H1 (cell line): ENCODE results near the gene DUSP7. TPM values are rescaled to one million over a fixed set of nuclear protein-coding genes. Genes with fewer than 3 reads are reported as not detected.

Experiments used
- CEBPB ChIP-seq: IDR thresholded peaks from 2 replicates; pipeline ENCODE4 v1.6.1; 2012; ENCODE audit warnings: low read depth, low read length
- HDAC2 ChIP-seq, 2 experiments: fragments of 300-600 bp in 1 of 2; sonication (generic) in 1 of 2; IDR thresholded peaks; 2 replicates each; pipeline ENCODE4 v1.6.1; 2011 to 2012; ENCODE audit warnings: low read depth in 2 of 2, low read length in 2 of 2, mild to moderate bottlenecking in 2 of 2, moderate library complexity in 2 of 2, borderline replicate concordance in 1 of 2, inconsistent platforms in 1 of 2
- NANOG ChIP-seq: IDR thresholded peaks from 2 replicates; pipeline ENCODE4 v1.6.1; 2011; ENCODE audit warnings: low read length, low read depth, mild to moderate bottlenecking, inconsistent platforms; ENCODE audit not compliant: insufficient read depth, poor library complexity, severe bottlenecking
- polyA plus RNA-seq, 7 experiments: library from polyadenylated mRNA; depleted of rRNA in 3 of 7; stranded (reverse) in 5 of 7; unstranded in 2 of 7; fragments of >200 nt in 5 of 7; fragments of 200-250 nt in 2 of 7; gene quantifications; 1 replicate in 5 of 7; 2 replicates in 1 of 7; 4 replicates in 1 of 7; pipeline versions ENCODE4 v1.2.1 to v1.2.3, GENCODE V29; 2011 to 2013; ENCODE audit warnings: missing spikeins in 2 of 7, mixed read lengths in 2 of 7
- total RNA-seq: library from RNA; stranded (reverse); fragmentation: NEBNext Ultra II Directional; extraction: Animal tissue kit (Norgen Biotek cat#: 25700); gene quantifications from 2 replicates; pipeline ENCODE4 v1.2.1, GENCODE V29; 2021

Gene DUSP7
- total and polyA plus RNA-seq, 2 of the 8 experiments (the other 6 are each of a cell fraction or from before 2014, with no cell fraction given), result 19.4 to 24.9 TPM

DNA sequence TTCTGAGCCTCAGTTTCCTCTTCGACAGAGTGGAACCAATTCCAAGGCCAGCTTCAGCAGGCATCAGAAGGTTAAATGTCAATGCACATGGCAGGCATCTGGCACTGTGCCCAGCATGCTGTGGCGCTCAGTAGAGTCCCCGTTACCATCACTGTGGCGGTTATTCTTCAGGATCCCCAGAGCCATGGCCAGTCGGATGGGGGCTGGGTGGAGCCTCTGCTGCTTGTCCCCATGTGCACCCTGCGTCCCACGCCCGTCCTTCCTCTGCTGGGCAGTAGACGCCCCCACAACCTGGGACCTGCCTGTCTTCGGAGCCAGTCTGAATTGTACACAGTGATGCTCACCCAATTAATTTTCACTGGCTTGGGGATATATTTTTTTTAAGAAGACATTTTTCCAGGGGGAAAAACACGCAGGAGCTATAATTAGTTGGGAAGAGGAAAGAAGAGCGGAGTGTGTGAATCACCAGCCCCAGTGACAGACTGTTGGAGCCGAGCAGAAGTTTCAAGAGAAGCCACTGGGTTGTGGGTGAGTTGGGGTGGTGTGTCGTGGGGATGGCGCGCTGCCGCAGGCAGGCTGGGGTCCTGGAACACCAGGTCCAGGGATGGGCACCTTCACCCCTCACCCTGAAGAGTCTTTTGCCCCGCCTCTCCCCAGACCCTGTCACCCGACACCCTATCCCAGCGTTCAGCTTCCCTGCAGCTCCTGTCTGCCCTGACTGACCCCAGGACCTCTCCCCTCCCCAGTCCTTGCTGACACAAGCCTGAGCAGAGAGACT, 33.9 kb downstream of the DUSP7 start (continued):
- TF ChIP-seq NANOG (no peak), CEBPB (no peak), HDAC2 (IDR thresholded peaks at IDR 0.05; ENCODE audit: borderline replicate concordance in 1 of 2, low read depth in 2 of 2, low read length in 2 of 2) (no peak)
